Lower leg skin (tissue), 4 donors: ENCODE results near the gene PROKR2. TPM values are rescaled to one million over a fixed set of nuclear protein-coding genes. Genes with fewer than 3 reads are reported as not detected.

Experiments
- DNase-seq, 2 donors: peaks; one replicate each; pipeline ENCODE4 v3.0.0-alpha.2; 2019; ENCODE audit warnings: low spot score in 2 of 2
- H3K4me3 ChIP-seq: fragments of 200-600 bp; sonication (generic); 2 replicates; pipeline ENCODE4 v1.5.1; 2017; ENCODE audit warnings: mild to moderate bottlenecking, low read depth; ENCODE audit not compliant: poor library complexity, severe bottlenecking
- POLR2A ChIP-seq, 2 donors: fragments of 450-650 bp; IDR thresholded peaks; one replicate each; pipeline ENCODE4 v1.6.1; 2016 to 2017; ENCODE audit warnings: antibody characterized with exemption in 2 of 2, mild to moderate bottlenecking in 1 of 2, moderate library complexity in 1 of 2
- WGBS, 2 donors: methylation state at CpG; one replicate each; pipeline ENCODE4 v1.1.5; 2018; 5-methylcytosine and 5-hydroxymethylcytosine counted together
- intact Hi-C: fragments of 100-400 bp; cut with DNase I; formaldehyde crosslinking; loops from one replicate; pipeline ENCODE4 v1.15.0; 2023; ENCODE audit warnings: low total_unique reads
- total RNA-seq, 4 donors: library from RNA; depleted of rRNA; stranded (reverse); fragments of >200 nt; gene quantifications; one replicate each; pipeline ENCODE4 v1.1.0, GENCODE V29; 2016
- TF ChIP-seq, protein P1 (sequence below), 3 donors: fragments of 450-650 bp; IDR thresholded peaks; one replicate each; pipeline ENCODE4 v1.5.1; 2016; ENCODE audit warnings: antibody characterized with exemption in 3 of 3, mild to moderate bottlenecking in 3 of 3, moderate library complexity in 2 of 3

PROKR2 gene
- total RNA-seq, 4 donors from 2014 or later = not detected

DNA sequence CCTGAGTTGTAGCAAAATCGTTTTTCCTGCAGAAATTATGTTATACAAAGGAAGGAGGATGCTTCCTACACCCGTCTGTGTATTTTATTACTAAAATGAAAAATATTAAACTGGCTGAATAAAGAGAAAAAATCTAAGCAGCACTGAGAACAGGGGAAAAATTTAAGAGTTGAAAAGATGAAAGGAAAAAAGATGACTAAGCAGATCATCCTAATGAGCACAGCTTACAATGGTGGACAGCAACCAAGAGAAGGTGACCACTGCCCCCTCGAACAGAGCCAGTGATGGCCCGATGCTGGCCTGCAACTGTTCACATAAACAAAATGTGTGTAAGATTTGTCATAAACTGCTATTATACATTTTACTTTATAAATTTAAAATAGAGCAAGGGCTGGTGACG, 4.2 kb downstream of the PROKR2 start:
- intact Hi-C loops = no loop called here
- H3K4me3 ChIP-seq = no peak overlapping the region
- WGBS, 2 donors = 79 to 81% methylated on average over 5 of the region's 5 CpGs
- no peak for DNase-seq
- TF ChIP-seq, protein P1, sequence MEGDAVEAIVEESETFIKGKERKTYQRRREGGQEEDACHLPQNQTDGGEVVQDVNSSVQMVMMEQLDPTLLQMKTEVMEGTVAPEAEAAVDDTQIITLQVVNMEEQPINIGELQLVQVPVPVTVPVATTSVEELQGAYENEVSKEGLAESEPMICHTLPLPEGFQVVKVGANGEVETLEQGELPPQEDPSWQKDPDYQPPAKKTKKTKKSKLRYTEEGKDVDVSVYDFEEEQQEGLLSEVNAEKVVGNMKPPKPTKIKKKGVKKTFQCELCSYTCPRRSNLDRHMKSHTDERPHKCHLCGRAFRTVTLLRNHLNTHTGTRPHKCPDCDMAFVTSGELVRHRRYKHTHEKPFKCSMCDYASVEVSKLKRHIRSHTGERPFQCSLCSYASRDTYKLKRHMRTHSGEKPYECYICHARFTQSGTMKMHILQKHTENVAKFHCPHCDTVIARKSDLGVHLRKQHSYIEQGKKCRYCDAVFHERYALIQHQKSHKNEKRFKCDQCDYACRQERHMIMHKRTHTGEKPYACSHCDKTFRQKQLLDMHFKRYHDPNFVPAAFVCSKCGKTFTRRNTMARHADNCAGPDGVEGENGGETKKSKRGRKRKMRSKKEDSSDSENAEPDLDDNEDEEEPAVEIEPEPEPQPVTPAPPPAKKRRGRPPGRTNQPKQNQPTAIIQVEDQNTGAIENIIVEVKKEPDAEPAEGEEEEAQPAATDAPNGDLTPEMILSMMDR (IDR thresholded peaks at IDR 0.05) = no peak
- no peak for TF ChIP-seq POLR2A (IDR thresholded peaks at IDR 0.05)

DNA sequence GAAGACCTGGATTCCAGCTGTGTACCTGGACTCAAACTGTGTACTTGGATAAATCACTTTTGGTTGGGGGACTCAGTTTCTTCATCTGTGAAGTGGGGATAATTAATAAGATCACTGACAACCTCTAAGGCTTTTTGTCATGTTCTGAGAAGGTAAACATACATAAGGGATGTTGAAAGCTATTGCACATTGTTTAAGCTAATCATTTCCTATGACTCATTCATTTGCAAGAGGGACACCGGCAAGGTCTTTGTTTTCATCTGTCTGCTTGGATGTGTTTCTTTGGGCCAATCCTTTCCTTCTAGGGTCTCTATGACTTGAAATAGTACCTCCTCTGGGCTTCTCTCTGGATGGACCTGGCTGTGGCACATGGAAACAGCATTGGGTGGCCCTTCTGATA, 6.8 kb downstream of the PROKR2 start:
- 86 to 88% methylated on average over 1 of the region's 1 CpG for whole genome bisulfite sequencing, 2 donors
- H3K4me3 ChIP-seq = no peak overlapping the region
- DNase-seq = no peak
- intact Hi-C loops = no loop called here
- TF ChIP-seq, protein P1 (IDR thresholded peaks at IDR 0.05) = no peak
- no peak for TF ChIP-seq POLR2A (IDR thresholded peaks at IDR 0.05)

DNA sequence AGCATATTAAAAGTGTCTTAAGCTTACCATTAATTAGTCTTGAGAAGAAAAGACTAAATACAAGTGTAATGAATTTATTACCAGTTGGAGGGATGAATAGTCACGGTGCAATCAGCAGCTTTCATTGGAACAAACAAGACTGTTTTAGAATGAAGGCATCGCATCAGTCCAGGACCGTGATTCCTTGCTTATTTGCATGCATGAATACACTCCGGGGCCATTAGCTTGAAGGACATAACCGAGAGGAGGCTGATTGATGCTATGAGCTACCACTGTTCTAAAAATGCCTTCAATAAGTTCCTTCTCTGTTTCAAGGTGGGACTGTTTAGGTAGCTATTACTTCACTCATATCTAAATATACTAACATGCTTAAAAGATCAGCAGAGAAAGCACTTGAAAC, 17.9 kb downstream of the PROKR2 start:
- no peak for DNase-seq
- no peak overlapping the region for H3K4me3 ChIP-seq
- 81 to 83% methylated on average over 5 of the region's 5 CpGs for WGBS, 2 donors
- intact Hi-C loops = no loop called here
- TF ChIP-seq, protein P1 (IDR thresholded peaks at IDR 0.05) = no peak
- TF ChIP-seq POLR2A (IDR thresholded peaks at IDR 0.05) = no peak

DNA sequence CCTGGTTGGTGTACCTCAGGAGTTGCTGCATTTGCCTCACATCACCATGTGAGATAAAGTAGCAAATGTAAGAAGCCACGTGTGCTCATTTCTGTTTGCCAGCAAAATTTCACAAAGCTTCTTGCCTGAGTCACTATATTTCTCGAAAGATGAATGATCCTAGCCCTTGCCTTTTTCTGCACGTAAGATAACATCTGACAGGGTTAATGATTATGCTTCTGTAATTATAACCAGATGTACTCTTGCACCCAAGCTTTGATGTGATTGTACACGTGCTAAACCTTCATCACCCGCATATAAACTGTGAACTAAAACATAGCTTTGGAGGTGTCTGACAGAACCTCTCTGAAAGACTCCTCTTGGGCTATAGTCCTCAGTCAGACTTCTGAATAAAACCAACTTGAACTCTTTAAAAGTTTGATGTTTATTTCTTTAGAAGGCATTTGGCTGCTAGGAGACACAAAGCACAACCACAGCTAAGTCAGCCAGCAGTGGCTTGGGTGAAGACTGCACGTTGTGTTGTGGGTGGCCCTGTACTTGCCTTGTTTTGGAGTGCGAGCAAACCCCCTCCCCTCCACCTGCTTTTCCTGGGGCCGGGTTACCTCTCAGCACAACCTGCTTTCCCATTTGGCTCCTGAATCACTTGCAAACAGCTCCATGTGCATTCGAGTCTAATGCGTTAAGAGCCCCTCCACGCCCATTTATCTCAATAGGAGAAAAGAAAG, 19.3 kb downstream of the PROKR2 start:
- intact Hi-C loops = no loop called here
- WGBS, 2 donors = 28 to 33% methylated on average over 11 of the region's 11 CpGs
- no peak for DNase-seq
- H3K4me3 ChIP-seq = no peak overlapping the region
- TF ChIP-seq, protein P1 (IDR thresholded peaks at IDR 0.05) = no peak
- no peak for TF ChIP-seq POLR2A (IDR thresholded peaks at IDR 0.05)

DNA sequence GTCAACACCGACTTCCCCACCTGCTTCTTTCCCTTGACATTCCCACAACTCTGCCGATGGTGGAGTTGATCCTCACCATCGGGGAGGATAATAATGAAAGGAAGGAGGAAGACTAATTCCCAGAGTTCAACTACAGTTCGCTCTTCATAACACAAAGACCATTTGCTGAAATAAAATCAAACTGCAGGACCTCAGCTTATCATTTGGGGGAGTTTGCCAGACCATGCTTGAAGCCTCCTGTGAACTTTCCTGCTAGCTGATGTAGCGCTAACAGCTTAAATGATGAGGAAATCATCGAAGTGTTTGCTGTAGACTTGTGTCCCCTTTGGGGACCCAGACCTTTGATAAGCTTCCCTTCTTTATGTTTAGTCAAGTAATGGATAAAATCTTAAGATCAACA, 26.2 kb downstream of the PROKR2 start:
- DNase-seq = no peak
- WGBS, 2 donors = 83% methylated on average over 6 of the region's 6 CpGs
- intact Hi-C loops = no loop called here

More for the DNA sequence above, 26.2 kb downstream of the PROKR2 start:
- no peak overlapping the region for H3K4me3 ChIP-seq
- TF ChIP-seq, protein P1 (IDR thresholded peaks at IDR 0.05) = no peak
- TF ChIP-seq POLR2A (IDR thresholded peaks at IDR 0.05) = no peak
